IPS-NIHi11 (cell line): ENCODE data around the gene MOV10.

Experiments used
- DNase-seq: peaks from one replicate; pipeline ENCODE4 v3.0.0; 2012; ENCODE audit warnings: mixed read lengths, low spot score

MOV10 gene

DNA sequence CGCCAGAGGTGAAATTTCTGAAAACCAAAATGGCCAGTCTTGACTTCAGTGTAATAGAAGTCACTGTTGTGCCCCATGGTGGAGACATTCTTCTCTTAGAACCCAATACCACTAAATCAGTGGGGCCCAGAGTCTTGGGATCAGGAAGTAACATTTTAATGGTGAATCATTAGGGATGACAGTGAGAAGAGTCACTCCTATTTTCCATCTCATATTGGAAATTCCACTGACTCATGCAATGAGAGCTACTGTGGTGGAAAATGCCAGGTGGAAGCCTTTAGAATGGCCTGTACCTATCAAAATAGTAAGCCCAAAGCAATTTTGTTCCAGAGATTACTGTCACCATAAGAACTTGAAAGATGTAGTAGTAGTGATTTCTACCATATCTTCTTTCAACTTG is 61.3 kb downstream of the MOV10 start:
- no peak for DNase-seq

DNA sequence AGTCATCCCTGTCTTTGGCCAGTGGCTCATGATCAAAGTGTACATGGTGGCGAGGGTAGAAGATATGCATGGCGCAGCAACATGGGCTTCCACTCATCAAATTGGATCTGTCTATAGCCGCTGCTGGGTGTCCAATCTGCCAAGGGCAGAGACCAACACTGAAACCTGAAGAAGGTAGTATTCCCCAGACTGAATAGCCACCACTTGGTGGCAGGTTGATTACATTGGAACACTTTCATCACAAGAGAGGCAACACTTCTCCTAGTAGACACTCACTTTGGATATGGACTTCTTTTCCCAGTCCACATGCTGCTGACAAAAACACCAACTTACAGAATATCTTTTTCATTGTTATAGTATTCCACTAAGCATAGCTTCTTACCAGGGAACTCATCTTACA is 63.1 kb downstream of the MOV10 start:
- DNase-seq: no peak

DNA sequence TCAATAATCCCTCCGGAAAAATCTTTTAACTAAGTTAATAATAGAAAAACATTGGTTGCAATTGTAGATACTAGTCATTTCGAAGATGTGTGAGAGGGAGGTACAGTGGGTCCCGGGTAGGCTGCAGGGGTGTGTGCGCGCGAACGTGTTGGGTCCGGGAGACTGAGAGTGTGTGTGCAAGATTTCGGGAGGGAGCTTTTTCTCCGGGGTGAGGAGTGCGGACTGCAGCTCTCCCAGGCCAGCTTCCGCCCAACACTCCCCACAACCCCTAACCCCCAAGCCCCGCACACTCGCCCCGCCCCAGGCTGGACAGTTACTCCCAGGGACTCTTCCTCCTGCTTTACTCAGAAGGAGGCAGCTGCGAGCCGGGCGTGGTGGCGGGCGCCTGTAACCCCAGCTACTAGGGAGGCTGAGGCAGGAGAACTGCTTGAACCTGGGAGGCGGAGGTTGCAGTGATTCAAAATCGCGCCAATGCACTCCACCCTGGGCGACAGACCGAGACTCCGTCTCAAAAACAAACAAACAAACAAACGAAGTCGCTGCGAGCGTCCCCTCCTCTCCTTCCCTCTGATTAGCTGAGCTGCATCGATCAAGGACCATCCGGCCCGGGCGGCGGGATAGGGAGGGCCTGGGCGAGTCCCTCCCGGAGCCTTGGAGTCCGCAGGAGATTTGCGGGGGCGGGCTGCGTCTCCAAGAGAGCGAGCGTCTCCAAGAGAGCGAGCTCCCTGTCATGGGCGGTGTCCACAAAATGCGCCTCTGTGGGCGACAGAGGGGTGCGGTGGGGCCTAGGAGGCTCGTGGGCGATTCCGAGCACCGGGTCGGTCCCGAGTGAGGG is 68.9 kb downstream of the MOV10 start:
- DNase-seq: peak; percentile 63

DNA sequence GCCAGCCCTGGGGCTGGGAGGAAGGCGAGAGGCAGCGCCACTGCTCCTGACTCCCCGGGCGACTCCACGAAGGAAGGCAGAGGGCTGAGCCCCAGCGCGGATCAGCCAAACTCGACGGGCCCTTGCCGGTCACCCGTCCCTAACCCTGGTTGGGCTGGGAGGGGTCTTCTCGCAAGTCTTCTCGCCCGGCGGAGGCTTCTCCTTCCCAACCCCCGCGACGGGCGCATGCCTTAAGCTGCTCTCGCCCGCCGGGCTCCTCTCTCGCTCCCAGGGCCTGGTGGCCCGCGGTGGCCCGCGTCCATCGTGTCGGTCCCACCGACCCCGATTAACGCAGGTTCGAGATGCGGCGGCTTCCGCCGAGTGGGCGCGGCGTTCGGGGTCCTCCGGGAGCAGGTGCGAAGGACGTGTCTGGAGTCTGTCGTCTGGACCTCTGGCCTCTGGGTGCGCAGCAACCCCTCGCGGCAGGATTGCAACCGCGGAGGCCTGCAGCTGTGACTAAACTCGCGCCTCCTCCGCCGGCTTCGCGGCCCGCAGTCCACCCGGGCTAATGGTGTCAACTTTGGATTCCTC is 69.6 kb downstream of the MOV10 start:
- DNase-seq: peak; percentile 66

DNA sequence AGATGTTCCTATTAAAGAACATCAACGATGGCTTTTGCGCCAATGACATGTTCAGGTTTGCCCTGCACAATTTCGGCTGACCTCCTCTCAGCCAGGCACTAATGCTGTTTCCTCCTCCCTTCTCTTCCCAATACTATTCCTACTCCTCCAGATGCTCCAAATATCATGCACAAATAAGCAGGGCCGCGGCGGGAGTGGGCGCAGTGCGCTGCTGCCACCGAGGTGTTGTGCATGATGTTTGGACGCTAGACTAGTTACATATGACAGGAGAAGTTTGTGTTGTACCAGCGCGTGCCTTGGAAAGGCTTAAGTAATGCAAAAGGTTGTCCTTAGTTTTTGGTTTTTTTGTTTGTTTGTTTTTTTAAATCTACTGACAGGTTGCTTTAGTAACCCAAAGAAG is 73.9 kb downstream of the MOV10 start:
- DNase-seq: no peak
